Left hindlimb (tissue), 1 donor: Measurements from ENCODE around the gene TMEM202.
"Not testable (repeated sequence)": the region's sequence is repeated elsewhere in the genome, so short reads cannot be mapped to it uniquely, and the experiment has no call there.

ENCODE experiments used
- DNase-seq: peaks from one replicate; pipeline ENCODE4 v3.0.0-alpha.2; 2018

The TMEM202 gene

DNA sequence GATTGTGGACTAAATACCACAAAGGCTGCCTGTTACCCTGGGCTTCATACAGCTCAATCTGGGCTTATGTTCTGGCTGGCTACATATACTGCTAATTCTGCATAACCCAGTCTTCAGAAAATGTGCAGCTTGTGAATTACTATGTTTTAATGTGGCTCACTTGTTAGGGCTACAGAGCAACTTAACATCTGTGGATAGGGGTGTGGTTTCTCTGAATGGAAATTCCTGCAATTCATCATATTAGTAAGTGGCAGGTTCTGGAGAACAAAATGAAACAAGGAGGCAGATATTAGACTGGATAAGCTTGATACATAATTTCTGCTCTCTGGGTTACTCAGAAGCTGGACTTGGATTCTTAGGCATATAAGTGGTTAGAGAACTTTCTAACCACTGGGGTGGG lies 6.7 kb downstream of the TMEM202 start:
- no peak for DNase-seq

DNA sequence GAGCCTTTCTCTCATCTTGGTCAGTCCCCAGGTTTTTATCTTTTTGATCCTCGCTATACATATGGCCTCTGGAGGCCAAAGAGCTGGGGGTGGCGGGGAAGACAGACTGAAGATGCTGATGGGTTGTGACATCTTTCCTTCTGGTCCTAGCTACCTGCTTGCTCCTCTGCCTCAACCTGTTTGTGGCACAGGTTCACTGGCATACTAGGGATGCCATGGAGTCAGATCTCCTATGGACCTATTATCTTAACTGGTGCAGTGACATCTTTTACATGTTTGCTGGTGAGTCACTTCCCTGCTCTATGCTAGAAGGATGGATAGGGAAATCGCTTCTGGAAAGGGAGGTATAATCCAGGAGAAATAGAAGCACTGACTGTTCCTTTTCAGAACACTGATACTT lies 8.8 kb downstream of the TMEM202 start:
- DNase-seq = no peak

DNA sequence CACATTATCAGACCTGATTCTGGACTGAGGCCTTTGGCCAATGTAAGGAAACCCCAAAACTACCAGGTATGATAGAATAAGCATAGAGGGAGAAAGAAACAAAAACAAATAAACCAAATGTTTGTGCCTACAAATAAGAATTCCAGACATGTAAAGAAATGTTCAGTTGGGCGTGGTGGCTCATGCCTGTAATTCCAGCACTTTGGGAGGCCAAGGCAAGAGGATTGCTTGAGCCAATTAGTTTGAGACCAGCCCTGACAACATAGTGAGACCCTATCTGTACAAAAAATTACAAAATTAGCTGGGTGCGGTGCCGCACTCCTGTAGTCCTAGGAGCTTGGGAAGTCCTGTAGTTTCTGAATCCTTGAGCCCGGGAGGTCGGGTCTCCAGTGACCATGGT lies 13.0 kb downstream of the TMEM202 start:
- no peak for DNase-seq

DNA sequence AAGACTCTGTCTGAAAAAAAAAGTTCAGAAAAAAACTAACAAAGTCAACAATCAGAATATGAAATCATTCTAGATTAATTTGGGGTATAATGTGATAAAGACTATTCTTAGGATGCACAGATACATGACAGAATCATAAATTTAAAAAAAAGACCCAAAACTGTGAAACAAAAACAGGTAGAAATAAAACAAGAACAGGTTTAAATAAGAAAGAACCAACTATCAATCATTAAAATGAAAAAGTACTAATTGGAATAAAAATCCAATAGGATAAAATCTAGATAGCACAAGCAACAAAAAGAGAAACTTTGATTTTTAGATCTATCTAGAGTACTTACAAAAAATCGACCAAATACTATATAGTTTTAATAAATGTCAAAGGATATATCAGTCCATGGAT lies 13.4 kb downstream of the TMEM202 start:
- DNase-seq = no peak

DNA sequence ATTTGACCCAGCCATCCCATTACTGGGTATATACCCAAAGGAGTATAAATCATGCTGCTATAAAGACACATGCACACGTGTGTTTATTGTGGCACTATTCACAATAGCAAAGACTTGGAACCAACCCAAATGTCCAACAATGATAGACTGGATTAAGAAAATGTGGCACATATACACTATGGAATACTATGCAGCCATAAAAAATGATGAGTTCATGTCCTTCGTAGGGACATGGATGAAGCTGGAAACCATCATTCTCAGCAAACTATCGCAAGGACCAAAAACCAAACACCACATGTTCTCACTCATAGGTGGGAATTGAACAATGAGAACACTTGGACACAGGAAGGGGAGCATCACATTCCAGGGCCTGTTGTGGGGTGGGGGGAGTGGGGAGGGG lies 15.2 kb downstream of the TMEM202 start:
- DNase-seq = not testable (repeated sequence)

DNA sequence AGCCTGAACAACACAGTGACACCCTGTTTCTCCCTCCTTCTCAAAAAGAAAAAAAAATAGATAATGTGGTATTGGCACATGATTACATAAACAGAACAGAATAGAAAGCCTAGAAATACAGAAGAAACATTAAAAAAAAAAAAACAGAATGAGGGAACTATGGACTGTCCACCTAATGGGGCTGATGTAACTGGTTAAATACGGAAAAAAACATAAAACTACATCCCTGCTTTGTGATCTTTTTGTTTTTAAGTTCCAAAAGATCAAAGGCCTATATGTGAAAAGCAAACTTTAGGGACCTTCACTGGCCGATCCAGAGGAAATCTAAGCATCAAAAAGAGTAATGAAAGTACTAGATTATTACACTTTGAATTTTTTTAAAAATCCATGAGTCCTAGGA lies 17.2 kb downstream of the TMEM202 start:
- no peak for DNase-seq

DNA sequence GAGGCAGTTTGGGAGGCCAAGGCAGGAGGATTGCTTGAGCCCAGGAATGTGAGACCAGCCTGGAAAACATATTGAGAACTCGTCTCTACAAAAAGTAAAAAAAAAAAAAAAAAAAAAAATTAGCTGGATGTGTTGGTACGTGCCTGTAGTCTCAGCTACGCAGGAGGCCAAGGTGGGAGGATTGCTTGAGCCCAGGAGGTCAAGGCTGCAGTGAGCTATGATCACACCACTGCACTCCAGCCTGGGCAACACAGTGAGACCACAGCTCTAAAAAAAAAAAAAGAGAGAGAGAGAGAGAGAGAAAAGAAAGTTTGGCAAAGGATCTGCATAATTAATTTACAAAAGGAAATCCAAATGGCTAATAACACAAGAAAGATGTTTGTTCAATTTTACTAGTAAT lies 21.7 kb downstream of the TMEM202 start:
- DNase-seq = not testable (repeated sequence)

DNA sequence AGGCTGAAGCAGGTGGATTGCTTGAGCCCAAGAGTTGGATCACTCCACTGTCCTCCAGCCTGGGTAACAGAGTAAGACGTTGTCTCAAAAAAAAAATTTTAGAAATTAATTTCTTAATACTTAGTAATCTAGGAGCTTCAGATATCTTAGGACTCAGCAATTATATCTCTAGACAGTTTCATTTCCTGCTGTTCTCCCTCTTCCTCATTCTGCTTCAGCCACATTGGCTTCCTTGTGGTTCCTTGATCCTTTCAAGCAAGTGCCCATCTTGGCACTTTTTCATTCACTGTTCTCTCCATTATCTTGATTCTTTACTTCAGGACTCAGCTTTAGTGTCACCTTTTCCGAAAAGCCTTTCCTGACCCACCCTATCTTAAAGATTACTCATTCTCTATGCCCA lies 22.5 kb downstream of the TMEM202 start:
- DNase-seq = no peak

DNA sequence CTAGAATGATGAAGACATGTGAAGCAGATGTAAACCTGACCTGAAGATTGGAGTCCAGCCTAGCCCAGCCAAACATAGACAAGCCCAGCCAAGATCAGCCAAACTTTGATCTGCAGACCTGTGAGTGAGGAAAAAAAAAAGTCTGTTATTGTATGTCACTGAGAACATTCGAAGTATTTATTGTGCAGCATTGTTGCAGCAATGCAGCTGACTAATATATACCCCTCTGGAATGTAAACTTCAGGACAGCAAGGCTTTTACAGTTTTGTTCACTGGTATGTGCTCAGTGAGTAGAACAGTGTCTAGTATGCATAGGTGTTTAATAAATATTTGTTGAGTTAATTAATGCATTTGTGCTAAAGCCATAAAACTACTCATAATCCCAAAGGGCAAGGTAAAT lies 23.4 kb downstream of the TMEM202 start:
- DNase-seq = no peak

DNA sequence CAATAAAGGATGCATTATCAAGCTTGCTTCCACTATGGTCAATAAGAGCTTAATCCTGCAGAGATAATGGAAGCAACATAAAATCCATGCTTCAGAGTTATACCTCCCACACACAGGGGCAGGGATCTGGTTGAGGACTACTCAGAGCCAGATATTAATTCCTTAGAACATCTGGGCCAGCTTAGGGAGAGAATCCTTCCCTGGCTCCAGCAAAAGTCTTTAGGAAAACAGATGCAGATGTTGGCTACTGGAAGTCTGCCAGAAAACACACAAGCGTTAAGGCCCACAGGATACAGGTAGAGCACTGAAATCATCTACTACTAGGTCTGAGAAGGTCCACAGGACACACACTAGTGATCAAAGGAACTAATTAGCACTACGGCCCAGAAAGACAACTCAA lies 25.2 kb downstream of the TMEM202 start:
- DNase-seq = no peak

DNA sequence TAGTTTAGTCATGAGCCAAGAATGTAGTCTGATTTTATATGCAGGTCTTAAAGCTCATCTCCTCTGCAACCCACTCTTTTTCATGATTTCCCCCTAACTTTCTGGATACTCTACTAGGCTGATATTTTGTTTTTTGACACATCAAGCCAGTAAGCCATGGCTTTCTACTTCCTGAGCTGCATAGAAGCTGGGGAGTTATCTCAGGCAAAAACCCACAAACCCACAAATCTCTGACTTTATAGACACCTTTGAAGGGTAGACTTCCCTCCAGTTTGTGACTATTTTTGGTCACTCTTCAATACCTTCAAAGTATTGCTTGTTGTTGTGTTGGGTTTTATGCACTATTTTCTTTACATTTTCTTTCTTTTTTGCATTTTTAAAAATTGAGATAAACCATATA lies 28.6 kb downstream of the TMEM202 start:
- DNase-seq = no peak

DNA sequence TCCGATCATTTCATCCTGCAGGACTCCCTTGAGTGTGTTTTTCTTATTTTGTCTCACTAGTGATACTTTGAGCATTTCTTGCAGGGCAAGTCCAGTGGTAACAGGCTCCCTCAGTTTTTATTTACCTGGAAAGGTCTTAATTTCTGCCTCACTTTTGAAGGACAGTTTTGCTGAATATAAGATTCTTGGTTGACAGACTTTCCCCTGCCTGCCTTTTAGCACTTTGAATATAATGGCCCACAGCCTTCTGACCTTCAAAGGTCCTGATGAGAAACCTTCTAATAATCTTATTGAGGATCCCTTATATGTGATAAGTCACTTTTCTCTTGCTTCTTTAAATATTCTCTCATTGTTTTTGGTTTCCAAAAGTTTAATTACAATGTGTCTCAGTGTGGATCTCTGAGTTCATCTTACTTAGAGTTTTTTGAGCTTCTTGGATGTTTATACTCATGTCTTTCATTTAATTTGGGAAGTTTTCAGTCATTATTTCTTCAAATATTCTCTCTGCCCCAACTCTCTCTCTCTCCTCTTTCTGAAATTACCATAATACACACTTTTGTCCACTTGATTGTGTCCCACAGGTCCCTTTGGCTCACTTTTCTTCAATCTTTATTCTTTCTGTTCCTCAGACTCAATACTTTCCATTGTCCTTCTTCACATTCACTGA lies 39.7 kb downstream of the TMEM202 start:
- no peak for DNase-seq

DNA sequence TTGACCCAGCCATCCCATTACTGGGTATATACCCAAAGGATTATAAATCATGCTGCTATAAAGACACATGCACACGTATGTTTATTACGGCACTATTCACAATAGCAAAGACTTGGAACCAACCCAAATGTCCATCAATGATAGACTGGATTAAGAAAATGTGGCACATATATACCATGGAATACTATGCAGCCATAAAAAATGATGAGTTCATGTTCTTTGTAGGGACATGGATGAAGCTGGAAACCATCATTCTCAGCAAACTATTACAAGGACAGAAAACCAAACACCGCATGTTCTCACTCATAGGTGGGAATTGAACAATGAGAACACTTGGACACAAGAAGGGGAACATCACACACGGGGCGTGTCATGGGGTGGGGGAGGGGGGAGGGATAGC lies 44.7 kb downstream of the TMEM202 start:
- DNase-seq = not testable (repeated sequence)

DNA sequence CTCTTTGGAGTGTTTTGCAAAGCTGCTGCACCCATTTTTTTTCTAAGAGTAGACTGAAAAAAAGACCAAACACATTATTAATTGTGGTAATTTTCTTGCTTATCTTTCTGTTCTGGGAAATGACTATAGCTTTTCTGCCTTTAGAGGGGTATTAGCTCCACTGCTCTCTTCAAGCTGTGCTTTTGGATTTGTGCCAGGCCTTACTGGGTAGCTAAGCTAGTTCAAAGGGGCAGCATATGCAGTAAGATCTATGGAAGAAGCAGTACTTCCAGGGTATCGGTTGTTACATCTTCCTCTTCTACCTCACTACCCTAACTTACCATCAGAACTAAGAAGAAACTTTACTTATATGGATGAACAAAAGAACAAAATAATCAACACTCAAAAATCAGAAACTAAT lies 47.3 kb downstream of the TMEM202 start:
- DNase-seq = no peak

DNA sequence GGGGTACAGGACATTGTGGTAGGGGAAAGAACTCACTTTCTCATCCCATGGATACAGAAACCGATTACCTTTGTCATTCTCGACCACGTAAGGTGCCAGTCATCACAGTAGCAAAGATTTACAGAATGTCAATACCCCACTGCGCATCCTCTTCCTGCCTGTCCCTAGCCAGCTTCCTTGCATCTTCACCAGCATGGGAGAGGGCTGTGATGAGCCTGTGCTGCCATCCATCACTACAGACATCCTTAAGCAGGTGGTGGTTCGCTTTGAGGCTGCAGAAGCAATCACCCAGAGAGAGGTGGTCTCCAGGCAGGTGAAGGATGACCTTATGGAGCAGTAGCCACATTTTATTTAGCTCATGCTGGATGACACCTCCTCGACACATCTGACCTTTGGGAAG lies 52.7 kb downstream of the TMEM202 start:
- no peak for DNase-seq

DNA sequence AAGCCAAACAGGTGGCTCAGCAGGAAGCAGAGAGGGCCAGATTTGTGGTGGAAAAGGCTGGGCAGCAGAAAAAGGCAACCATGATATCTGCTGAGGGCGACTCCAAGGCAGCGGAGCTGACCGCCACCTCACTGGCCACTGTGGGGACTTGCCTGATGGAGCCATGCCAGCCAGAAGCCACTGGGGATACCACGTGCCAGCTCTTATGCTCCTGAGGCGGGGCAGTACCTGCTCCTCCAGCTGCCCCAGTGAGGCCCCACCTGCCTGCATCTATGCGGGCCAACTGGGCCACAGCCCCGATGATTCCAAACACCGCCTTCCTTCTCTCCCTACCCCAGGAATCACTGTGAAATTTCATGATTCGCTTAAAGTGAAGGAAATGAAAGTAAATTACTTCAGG lies 53.1 kb downstream of the TMEM202 start:
- DNase-seq = no peak

DNA sequence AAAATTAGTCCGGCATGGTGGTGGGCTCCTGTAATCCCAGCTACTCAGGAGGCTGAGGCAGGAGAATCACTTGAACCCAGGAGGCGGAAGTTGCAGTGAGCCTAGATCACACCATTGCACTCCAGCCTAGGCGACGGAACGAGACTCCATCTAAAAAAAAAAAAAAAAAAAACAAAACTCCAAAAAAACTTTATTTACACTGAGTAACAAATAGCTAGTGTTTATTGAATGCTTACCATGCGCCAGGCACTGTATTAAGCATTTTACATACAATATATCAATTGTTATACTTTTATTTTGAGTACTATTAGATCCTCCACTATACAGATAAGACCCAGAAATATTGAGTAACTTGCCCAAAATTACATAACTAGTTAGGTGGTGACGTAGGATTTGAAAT lies 58.6 kb downstream of the TMEM202 start:
- DNase-seq = no peak
